Epithelial cell of proximal tubule (primary cell): ENCODE data around the gene TRPC4. TPM values are rescaled to one million over a fixed set of nuclear protein-coding genes. Genes with fewer than 3 reads are reported as not detected.

ENCODE experiments used
- DNase-seq: peaks from one replicate; pipeline ENCODE4 v3.0.0-alpha.2; 2011; ENCODE audit warnings: low read depth
- H3K4me3 ChIP-seq: 2 replicates; pipeline ENCODE4 v1.5.1; 2011; ENCODE audit warnings: low read depth, mild to moderate bottlenecking, low read length
- total RNA-seq: library from RNA; depleted of rRNA; stranded (reverse); fragments of >200 nt; gene quantifications from 2 replicates; pipeline ENCODE4 v1.2.3, GENCODE V29; 2015
- TF ChIP-seq, protein P1 (sequence below): conservative IDR thresholded peaks from 2 replicates; pipeline ENCODE4 v1.5.1; 2012; ENCODE audit warnings: low read depth, mild to moderate bottlenecking, low read length

Gene TRPC4
- total RNA-seq, 1 donor from 2014 or later: 2.4 TPM

DNA sequence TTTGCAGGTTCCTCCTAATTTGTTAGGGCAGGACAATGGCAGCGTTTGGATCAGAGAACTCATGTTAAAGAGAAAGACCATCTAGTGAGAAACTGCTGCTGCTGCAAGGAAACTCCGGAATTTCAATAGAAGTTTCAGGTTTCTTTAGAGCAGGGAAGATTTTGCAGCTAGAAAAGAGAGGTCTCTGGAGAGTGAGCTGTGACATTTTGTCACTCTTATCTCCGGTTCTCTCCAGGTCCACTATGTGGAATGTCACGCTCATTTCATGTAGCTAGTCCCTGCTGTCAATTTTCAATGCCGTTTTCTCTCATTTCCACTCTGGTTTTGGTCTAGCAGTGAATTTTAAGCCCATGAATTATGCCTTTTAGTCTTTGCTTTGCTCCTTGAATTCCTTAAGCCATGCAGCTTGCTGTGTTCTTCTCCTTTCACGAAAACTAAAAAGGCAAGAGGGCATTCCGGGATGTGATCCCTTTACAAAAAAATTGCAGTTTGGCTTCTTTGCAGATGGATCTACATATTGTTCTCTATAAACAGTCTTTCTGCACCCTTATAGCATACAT lies 224.3 kb downstream of the TRPC4 start:
- H3K4me3 ChIP-seq: no peak overlapping the region
- DNase-seq: no peak
- TF ChIP-seq, protein P1, sequence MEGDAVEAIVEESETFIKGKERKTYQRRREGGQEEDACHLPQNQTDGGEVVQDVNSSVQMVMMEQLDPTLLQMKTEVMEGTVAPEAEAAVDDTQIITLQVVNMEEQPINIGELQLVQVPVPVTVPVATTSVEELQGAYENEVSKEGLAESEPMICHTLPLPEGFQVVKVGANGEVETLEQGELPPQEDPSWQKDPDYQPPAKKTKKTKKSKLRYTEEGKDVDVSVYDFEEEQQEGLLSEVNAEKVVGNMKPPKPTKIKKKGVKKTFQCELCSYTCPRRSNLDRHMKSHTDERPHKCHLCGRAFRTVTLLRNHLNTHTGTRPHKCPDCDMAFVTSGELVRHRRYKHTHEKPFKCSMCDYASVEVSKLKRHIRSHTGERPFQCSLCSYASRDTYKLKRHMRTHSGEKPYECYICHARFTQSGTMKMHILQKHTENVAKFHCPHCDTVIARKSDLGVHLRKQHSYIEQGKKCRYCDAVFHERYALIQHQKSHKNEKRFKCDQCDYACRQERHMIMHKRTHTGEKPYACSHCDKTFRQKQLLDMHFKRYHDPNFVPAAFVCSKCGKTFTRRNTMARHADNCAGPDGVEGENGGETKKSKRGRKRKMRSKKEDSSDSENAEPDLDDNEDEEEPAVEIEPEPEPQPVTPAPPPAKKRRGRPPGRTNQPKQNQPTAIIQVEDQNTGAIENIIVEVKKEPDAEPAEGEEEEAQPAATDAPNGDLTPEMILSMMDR: no peak

DNA sequence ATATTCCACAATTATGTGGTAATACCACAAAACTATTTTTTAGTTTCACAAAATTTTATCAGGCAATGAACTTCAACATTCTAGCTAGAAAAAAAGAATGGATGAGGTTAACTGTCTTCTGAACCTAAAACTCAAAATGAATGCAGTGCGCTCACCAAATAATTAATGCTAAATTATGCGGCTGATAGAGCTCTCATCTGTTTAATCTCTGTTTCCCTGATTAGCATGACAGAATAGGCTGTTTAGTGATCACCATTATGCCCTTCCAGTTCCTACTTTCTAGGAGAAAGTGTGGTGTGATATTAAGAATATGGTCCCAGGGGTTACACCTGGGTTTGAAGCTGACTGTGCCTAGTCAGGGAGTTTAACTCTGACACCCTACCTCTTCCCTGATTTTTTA lies 228.2 kb downstream of the TRPC4 start:
- TF ChIP-seq, protein P1: no peak

DNA sequence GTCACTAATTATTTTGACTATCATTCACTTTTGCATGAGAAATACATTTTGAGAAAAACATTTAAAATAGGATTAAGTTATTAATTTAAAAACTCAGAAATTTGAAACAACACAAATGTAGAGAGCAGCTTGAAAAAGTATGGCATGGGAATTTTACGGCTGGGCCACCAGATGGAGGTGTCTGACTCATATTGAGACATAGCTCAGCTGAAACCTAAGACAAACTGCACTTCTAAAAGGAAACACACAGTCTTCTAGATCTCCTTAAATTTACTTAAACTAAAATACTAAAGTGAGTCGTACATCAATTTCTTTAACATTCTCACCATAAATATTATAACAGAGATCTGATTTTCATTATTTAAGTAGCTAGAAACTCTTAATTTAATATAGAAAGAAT lies 229.1 kb downstream of the TRPC4 start:
- no peak overlapping the region for H3K4me3 ChIP-seq
- TF ChIP-seq, protein P1: peak; percentile 80
- no peak for DNase-seq

More for the DNA sequence above, 228.2 kb downstream of the TRPC4 start:
- H3K4me3 ChIP-seq: no peak overlapping the region
- DNase-seq: no peak

DNA sequence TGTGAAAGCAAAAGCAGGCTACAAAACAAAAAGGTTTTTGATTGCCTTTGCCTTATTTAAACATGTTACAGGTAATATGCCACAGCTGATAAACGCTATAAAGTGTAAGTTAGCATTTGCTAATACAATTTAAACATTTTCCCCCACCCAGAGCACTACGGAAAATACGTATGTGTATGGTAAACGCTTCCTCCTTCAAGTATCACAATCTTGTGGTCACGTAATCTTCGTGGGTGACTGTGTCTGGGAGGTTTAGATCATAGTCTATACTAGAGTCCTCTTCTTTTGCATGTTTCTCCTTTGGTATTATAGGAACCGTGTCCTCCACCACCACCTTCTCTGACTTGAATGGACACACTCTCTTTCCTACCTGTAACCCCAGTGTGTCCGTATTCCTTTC lies 232.9 kb downstream of the TRPC4 start:
- no peak overlapping the region for H3K4me3 ChIP-seq
- no peak for DNase-seq
- TF ChIP-seq, protein P1: no peak

DNA sequence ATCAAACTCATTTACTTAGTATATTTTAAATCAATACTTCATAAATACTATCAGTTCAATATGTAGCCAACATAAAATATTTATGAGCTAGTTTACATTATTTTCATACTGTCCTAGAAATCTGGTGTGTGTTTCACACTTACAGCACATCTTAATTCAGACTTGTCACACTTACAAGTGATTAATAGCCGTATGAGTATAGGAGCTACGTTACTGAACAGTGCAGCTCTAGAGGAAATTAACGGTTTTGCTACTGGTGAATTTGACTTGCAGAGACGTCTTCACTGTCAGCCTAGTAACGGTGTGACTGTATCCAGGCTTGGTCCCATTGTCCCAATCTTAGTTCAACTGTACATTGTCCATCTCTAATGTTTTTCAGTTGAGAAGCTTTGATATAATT lies 237.3 kb downstream of the TRPC4 start:
- DNase-seq: no peak
- TF ChIP-seq, protein P1: no peak
- H3K4me3 ChIP-seq: no peak overlapping the region

DNA sequence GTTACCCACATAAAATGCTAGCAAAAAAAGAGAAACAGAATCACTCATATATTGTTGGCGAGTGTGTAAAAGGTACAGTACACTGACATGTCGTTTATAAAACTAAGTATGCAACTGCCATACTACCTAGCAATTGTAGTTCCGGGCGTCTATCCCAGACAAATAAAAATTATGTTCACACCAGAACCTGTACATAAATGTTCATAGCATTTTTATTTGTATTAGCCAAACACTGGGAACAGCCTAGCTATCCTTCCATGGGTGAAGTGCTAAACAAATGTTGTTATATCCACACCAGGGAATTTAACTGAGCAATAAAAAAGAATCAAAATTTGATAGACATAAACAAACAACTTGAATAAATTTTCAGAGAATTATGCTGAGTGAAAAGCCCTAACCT lies 242.1 kb downstream of the TRPC4 start:
- TF ChIP-seq, protein P1: no peak
- no peak for DNase-seq
- no peak overlapping the region for H3K4me3 ChIP-seq

DNA sequence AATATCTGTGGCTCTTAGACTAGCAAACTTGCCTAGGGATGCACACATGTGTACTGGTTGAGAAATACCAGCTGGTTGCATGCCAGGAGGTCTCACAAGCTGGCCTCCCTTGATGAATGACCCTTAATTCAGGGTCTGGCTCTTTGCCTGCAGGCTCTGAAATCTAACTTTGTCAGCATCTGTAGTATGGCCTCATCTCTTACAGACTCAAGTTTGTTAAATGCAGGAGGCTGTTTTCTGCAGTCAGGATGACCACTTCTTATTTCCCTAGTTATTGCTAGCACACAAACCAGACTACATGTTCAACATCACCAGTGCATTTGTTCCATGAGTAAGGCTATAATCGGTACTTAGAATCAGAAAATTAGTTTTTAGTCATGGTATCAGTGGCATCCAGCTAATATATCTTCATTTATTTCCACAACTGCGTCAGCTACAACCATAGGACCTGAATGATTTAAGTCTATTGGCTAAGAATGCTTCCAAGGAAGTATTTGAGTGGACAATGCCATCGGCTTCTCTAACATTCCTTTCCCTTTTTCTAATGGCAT lies 247.7 kb downstream of the TRPC4 start:
- no peak for DNase-seq
- TF ChIP-seq, protein P1: no peak
- no peak overlapping the region for H3K4me3 ChIP-seq
